ENCODE measurements around the gene PRR20C.
"Not testable (repeated sequence)": the region's sequence is repeated elsewhere in the genome, so short reads cannot be mapped to it uniquely, and the experiment has no call there.

The PRR20C gene

GRCh38 chr13:57153761-57154160 is at the start of gene PRR20C:
PRR20C (plus strand) TSS chr13:57154061; CDS start chr13:57154448, 387 bp downstream.
- not testable (repeated sequence) for DNase-seq

GRCh38 chr13:57114945-57115344 is 38.9 kb upstream of the PRR20C start:
- DNase-seq, result no peak

DNA sequence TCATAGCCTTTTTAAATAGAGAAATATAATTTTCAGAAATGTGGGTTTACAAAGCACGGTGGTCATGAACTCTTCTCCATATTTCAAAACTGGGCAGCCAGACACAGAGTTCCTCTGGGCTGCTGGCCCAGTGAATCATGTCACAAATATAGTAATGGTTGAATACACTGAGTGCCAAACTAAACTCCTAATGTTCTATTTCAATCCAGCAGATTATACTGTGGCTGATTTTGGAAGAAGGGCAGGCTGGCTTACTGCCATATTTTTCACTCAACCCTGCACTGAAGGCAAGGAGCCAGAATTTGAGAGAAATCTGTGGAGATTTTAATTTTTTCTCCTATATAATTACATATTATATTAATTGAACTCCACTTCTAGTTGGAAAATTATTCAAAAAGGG is 30.2 kb upstream of the PRR20C start:
- no peak for DNase-seq

DNA sequence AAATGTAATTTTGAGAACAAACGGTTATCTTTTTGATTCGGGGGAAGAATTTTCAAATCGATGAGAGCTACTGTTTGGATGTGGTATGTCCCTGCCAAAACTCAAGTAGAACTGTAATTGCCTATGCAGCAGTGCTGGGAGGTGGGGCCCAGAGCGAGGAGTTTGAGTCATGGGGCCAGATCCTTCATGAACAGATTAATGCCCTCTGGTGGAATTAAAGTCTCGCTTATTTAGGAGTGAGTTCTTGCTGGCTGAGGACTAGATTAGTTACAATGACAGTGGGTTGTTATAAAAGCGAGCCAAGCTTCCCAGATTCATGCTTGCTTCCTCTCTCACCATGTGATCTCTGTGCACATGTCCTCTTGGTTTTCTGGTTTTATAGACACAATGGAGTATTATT is 25.0 kb upstream of the PRR20C start:
- DNase-seq, result no peak

GRCh38 chr13:57136093-57136492 is 17.8 kb upstream of the PRR20C start:
- no peak for DNase-seq

DNA sequence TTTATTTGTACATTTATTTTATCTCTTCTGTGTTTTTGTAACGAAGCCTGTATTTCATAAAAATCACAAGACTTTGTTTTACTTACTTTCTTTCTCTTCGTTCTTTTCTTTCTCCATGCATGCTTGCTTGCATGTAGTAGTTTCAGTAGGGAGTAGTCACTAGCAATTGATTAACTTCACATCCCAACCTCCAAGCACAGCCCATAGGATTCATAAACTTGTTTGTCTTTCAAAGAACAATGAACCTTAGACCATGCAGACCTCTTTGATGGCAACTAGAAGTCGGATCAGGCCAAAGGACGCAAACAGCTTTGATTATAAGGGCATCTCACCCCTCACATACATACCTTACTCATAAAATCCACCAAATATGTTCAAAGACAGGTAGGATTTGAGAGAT is 16.3 kb upstream of the PRR20C start:
- DNase-seq, result no peak

DNA sequence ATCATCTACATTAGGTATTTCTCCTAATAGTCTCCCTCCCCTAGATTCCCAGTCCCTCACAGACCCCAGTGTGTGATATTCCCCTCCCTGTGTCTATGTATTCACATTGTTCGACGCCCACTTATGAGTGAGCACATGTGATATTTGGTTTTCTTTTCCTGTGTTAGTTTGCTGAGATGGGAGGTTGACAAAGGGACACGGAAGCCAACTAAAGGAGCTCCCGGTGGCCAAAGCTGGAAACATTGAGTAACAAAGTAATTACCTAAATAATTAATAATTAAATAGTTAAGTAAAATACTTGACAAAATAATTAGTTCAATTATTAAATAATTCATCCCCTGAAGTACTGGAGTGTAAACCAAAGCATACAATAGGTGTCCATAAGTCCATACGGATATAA is 14.9 kb upstream of the PRR20C start:
- DNase-seq, result no peak

- DNase-seq, result not testable (repeated sequence)
Observed at GRCh38 chr13:57139781-57140180, 14.1 kb upstream of the PRR20C start.

GRCh38 chr13:57140235-57140968 is 13.5 kb upstream of the PRR20C start, which contains the start of gene PRR20A:
PRR20A (plus strand) TSS chr13:57140918; CDS start chr13:57141305, 387 bp downstream.
- not testable (repeated sequence) for DNase-seq

- not testable (repeated sequence) for DNase-seq
Observed at GRCh38 chr13:57147188-57147587, 6.7 kb upstream of the PRR20C start, which contains the start of gene PRR20B. PRR20B (plus strand) TSS chr13:57147488; CDS start chr13:57147875, 387 bp downstream.

GRCh38 chr13:57148106-57148505 is 5.8 kb upstream of the PRR20C start:
- not testable (repeated sequence) for DNase-seq

- not testable (repeated sequence) for DNase-seq
Observed at GRCh38 chr13:57160332-57160731, 6.5 kb downstream of the PRR20C start, which contains the start of gene PRR20D. PRR20D (plus strand) TSS chr13:57160632; CDS start chr13:57161019, 387 bp downstream.

DNA sequence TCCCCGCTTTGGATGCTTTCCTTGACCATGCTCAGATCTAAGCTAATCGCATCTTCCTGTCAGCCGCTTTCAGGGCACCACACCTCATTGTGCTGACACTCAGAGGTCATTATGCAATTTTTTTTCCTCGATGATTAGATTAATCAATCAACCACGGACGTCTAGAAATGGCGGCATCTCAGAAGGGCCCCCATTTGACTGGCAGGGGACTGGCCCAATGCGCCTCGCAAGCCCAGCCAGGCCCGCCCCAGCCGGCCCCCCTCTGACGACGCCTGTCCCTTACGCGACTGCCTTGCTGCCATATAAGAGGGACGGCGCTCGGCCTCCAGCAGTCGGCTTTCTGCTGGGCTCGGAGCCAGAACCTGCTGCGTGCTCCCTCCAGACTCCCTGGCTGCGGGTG is 13.0 kb downstream of the PRR20C start, which contains the start of gene PRR20E:
PRR20E (plus strand) TSS at position 301 of the 400 bp plus-strand sequence. CDS start 387 bp downstream, outside the sequence.
- not testable (repeated sequence) for DNase-seq

DNA sequence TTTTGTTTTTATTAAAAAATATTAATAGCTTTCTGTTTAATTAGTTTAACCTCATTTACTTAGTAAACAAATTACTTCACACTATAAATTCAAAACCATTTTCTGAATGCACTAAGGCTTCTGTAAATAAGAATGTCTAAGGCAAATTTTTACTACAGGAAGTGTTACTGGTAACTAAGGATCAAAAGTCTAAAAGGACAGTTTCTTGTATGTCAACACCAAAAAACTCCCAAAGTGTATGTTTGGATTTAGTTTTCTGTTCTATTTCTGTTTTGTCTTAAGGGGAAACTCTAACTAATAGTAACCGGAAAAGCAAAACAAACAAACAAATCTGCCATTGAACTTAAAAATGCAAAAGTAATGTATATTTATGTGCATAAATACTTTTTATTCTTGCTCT is 37.8 kb downstream of the PRR20C start:
- no peak for DNase-seq
